Measurements from ENCODE around the gene CCDC69. TPM values are rescaled to one million over a fixed set of nuclear protein-coding genes. Genes with fewer than 3 reads are reported as not detected.

The CCDC69 gene, protein sequence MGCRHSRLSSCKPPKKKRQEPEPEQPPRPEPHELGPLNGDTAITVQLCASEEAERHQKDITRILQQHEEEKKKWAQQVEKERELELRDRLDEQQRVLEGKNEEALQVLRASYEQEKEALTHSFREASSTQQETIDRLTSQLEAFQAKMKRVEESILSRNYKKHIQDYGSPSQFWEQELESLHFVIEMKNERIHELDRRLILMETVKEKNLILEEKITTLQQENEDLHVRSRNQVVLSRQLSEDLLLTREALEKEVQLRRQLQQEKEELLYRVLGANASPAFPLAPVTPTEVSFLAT
- 10 to 100 TPM; 33.0 to 34.5 TPM for total RNA-seq

DNA sequence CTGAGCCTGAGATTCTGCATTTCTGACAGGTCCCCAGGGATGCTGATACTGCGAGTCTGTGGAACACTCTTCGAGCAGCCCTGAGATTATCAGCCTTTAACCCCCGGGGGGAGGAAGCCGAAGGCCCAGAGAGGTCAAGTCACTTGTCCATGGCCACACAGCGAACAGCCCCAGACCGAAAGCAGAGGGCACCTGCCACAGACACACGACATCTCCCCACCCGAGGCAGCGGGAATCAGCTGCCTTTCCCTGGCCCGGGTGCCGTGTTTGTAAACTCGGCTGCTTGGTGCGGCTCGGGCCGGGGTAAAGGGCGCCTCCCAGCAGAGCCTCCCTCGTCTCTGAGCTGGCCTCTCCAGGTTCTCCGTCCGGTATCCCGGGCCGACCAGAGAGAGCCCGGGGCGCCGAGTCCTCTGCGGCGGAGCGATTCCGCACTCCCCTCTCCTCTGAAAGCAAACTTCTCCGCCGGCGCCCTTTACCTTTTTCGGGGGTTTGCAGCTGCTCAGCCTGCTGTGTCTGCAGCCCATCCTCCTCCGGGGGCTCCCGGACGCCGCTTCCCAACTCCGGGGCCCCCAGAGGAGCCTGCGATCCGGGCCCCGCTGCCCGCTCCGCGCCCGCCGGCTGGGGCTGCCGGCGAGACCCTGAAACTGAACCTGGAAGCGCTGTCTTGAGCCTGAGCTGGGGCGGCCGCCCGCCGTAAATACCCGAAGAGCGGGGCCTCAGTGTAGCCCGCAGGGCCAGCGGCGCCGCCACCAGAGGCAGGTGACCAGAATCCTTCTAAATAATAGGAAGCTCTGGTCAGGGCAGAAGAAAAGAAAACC, at the start of gene CCDC69:
CCDC69 (minus strand) TSS at position 646 of the 818 bp plus-strand sequence; CDS start at position 524, 122 bp downstream.
- Mint-ChIP-seq H3K36me3 (ENCODE audit: low read depth) (peaks cover 26% of the 10 kb centered on the region), H3K4me3 (peak within 1 kb of the TSS; percentile 92), H3K27me3 (no peaks in the 10 kb centered on the region), H3K9me3 (no peaks in the 10 kb centered on the region), H3K27ac (peak within 1 kb of the TSS; percentile 94), H3K4me1 (ENCODE audit: low read depth) (peaks cover 55% of the 10 kb centered on the region)
- POLR2A ChIA-PET: interaction anchor here (0.6 to 4.6 kb wide), 14 partner anchors 11 to 445 kb away, joined by 3 to 85 read pairs (median 4); partner anchors contain the start of gene SMIM3
- peak; percentile 75 for DNase-seq
- CTCF ChIA-PET: interaction anchor here (0.7 to 10.9 kb wide), 19 partner anchors 10 to 172 kb away, joined by 3 to 83 read pairs (median 4); partner anchors contain the start of gene GM2A
- peak; percentile 52 for ATAC-seq
- TF ChIP-seq, protein P1, sequence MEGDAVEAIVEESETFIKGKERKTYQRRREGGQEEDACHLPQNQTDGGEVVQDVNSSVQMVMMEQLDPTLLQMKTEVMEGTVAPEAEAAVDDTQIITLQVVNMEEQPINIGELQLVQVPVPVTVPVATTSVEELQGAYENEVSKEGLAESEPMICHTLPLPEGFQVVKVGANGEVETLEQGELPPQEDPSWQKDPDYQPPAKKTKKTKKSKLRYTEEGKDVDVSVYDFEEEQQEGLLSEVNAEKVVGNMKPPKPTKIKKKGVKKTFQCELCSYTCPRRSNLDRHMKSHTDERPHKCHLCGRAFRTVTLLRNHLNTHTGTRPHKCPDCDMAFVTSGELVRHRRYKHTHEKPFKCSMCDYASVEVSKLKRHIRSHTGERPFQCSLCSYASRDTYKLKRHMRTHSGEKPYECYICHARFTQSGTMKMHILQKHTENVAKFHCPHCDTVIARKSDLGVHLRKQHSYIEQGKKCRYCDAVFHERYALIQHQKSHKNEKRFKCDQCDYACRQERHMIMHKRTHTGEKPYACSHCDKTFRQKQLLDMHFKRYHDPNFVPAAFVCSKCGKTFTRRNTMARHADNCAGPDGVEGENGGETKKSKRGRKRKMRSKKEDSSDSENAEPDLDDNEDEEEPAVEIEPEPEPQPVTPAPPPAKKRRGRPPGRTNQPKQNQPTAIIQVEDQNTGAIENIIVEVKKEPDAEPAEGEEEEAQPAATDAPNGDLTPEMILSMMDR (IDR thresholded peaks at IDR 0.05): no peak
- intact Hi-C loops (cut with micrococcal nuclease): no loop called here

DNA sequence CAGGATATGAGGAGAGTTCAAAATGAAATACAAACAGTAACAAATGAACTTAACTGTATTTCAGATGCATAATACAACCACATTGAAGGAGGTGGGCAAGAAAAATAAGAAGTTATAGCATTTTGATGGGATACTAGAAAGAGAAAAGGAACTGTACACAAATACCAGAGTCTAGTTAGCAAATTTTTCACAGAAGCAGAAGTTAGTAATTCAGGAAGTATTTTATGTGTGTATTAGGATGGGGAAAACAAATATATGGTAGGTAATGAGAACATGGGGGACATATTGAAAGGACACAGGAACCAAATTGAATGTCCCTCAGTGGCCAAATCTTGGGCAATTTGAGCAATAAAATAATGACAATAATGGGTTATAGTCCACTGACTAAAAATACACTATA, 47.4 kb upstream of the CCDC69 start:
- no peak for ATAC-seq
- CTCF ChIA-PET: no interaction called here

DNA sequence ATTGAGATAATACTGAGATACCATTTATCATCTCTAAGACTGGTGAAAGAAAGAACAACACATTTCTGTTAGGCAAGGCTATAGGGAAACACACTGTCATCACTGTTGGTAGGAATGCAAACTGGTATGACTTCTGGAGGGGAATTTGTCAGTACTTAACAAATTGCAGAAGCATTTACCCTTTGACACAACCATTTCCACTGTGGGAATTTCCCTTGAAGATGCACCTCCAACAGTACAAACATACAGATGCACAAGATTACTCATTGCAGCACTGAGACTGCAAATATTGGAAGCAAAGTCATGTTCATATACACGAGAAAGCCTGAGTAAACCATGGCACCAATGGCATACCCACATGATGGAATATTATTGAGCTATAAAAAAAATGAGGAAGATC, 46.7 kb upstream of the CCDC69 start:
- no peak for DNase-seq
- peak; percentile 92 for ATAC-seq
- peaks cover 1% of the 10 kb centered on the region for H3K4me1 Mint-ChIP-seq (ENCODE audit: low read depth)
- ChIA-PET POLR2A (no interaction called here), CTCF (no interaction called here)
- H3K27me3 Mint-ChIP-seq: no peaks in the 10 kb centered on the region
- no peak overlapping the region for H3K4me3 Mint-ChIP-seq
- intact Hi-C loops (cut with micrococcal nuclease): no loop called here
- TF ChIP-seq, protein P1 (IDR thresholded peaks at IDR 0.05): no peak
- H3K9me3 Mint-ChIP-seq: no peaks in the 10 kb centered on the region
- H3K36me3 Mint-ChIP-seq (ENCODE audit: low read depth): peaks cover 6% of the 10 kb centered on the region
- no peak overlapping the region for H3K27ac Mint-ChIP-seq

More for the DNA sequence above, 47.4 kb upstream of the CCDC69 start:
- Mint-ChIP-seq H3K9me3 (no peaks in the 10 kb centered on the region), H3K27ac (no peak overlapping the region), H3K27me3 (no peaks in the 10 kb centered on the region), H3K36me3 (ENCODE audit: low read depth) (peaks cover 6% of the 10 kb centered on the region), H3K4me3 (no peak overlapping the region), H3K4me1 (ENCODE audit: low read depth) (peaks cover 1% of the 10 kb centered on the region)
- no peak for DNase-seq
- TF ChIP-seq, protein P1 (IDR thresholded peaks at IDR 0.05): no peak
- POLR2A ChIA-PET: no interaction called here
- intact Hi-C loops (cut with micrococcal nuclease): no loop called here

DNA sequence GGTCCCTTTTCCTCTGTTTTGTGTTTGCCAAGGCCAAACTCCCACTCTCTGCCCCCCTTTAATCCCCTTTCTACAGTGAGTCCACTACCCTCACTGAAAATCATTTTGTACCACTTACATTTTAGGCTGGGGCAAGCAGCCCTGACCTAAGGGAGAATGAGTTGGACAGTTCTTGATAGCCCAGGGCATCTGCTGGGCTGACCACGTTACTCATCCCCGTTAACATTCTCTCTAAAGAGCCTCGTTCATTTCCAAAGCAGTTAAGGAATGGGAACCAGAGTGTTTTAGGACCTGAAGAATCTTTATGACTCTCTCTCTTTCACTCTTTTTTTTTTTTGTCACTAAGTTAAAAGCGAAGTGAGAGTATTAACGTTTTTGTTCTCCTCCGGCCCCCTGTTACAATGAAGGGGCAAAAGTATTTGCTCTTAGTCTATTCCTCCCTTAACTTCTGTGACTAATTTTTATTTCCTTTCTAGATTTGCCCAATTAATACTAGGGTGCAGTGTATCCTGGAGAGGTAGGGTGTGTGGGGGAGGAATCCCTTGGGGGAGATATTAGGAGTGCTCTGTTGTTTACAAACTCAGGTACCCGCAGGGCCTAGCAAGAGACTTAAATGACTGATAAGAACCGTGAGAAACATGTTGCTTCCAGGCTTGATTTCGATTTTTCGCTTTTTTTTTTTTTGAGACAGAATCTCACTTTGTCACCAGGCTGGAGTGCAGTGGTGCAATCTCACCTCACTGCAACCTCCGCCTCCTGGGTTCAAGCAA, 43.8 kb upstream of the CCDC69 start:
- DNase-seq (no peak), ATAC-seq (no peak)
- no peak overlapping the region for H3K4me3 Mint-ChIP-seq
- no peaks in the 10 kb centered on the region for H3K27me3 Mint-ChIP-seq
- POLR2A ChIA-PET: no interaction called here
- no peak overlapping the region for H3K27ac Mint-ChIP-seq
- H3K36me3 Mint-ChIP-seq (ENCODE audit: low read depth): peaks cover 6% of the 10 kb centered on the region
- intact Hi-C loops (cut with micrococcal nuclease): no loop called here
- TF ChIP-seq, protein P1 (IDR thresholded peaks at IDR 0.05): no peak
- H3K4me1 Mint-ChIP-seq (ENCODE audit: low read depth): peaks cover 8% of the 10 kb centered on the region
- H3K9me3 Mint-ChIP-seq: no peaks in the 10 kb centered on the region
- CTCF ChIA-PET: no interaction called here

Data from activated CD8-positive, alpha-beta T cell treated with anti-CD3 and anti-CD28 coated beads for 36 hours (primary cell).